PFSK-1 (cell line): ENCODE data around the gene NAGS.

ENCODE experiments used
- FOXP2 ChIP-seq: optimal IDR thresholded peaks from 2 replicates; pipeline ENCODE3; 2011; ENCODE audit warnings: borderline replicate concordance, control low read depth, inconsistent platforms; ENCODE audit not compliant: insufficient read depth; ENCODE audit errors: extremely low read length, extremely low read depth
- POLR2AphosphoS5 ChIP-seq: IDR thresholded peaks from 2 replicates; pipeline ENCODE4 v1.6.1; 2012; ENCODE audit warnings: low read depth, mild to moderate bottlenecking, control low read depth, low read length, moderate library complexity
- SIN3A ChIP-seq: IDR thresholded peaks from 2 replicates; pipeline ENCODE4 v1.6.1; 2012; ENCODE audit warnings: mild to moderate bottlenecking, low read length, moderate library complexity, borderline replicate concordance; ENCODE audit not compliant: insufficient read depth
- TF ChIP-seq, protein P1 (sequence below), 2 experiments: IDR thresholded peaks; 2 replicates each; pipeline versions ENCODE4 v1.6.1 to v1.8.0; 2011 to 2012; ENCODE audit warnings: low read depth in 2 of 2, low read length in 2 of 2, control low read depth in 1 of 2, inconsistent platforms in 1 of 2, mild to moderate bottlenecking in 1 of 2, moderate library complexity in 1 of 2; ENCODE audit not compliant: insufficient read depth in 1 of 2

GRCh38 chr17:43976963-43977837, 27.2 kb upstream of the NAGS start:
- TF ChIP-seq POLR2AphosphoS5 (no peak), SIN3A (no peak), FOXP2 (no peak)
- TF ChIP-seq, protein P1, sequence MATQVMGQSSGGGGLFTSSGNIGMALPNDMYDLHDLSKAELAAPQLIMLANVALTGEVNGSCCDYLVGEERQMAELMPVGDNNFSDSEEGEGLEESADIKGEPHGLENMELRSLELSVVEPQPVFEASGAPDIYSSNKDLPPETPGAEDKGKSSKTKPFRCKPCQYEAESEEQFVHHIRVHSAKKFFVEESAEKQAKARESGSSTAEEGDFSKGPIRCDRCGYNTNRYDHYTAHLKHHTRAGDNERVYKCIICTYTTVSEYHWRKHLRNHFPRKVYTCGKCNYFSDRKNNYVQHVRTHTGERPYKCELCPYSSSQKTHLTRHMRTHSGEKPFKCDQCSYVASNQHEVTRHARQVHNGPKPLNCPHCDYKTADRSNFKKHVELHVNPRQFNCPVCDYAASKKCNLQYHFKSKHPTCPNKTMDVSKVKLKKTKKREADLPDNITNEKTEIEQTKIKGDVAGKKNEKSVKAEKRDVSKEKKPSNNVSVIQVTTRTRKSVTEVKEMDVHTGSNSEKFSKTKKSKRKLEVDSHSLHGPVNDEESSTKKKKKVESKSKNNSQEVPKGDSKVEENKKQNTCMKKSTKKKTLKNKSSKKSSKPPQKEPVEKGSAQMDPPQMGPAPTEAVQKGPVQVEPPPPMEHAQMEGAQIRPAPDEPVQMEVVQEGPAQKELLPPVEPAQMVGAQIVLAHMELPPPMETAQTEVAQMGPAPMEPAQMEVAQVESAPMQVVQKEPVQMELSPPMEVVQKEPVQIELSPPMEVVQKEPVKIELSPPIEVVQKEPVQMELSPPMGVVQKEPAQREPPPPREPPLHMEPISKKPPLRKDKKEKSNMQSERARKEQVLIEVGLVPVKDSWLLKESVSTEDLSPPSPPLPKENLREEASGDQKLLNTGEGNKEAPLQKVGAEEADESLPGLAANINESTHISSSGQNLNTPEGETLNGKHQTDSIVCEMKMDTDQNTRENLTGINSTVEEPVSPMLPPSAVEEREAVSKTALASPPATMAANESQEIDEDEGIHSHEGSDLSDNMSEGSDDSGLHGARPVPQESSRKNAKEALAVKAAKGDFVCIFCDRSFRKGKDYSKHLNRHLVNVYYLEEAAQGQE (IDR thresholded peaks at IDR 0.05; ENCODE audit: insufficient read depth in 1 of 2, low read depth in 2 of 2, low read length in 2 of 2) = no peak
